H9 (cell line): ENCODE measurements around the gene TFDP1. TPM values are rescaled to one million over a fixed set of nuclear protein-coding genes. Genes with fewer than 3 reads are reported as not detected.

Source experiments
- DNase-seq: peaks from one replicate; pipeline ENCODE4 v3.0.0-alpha.2; 2017
- H2AFZ ChIP-seq: one replicate; pipeline ENCODE4 v1.6.1; 2013; ENCODE audit warnings: mild to moderate bottlenecking, low read length, control low read depth, moderate library complexity
- H2AK5ac ChIP-seq: 2 replicates; pipeline ENCODE4 v1.6.1; 2013; ENCODE audit warnings: low read length, control low read depth, mixed read lengths; ENCODE audit not compliant: insufficient read length
- H2BK120ac ChIP-seq: one replicate; pipeline ENCODE4 v1.6.1; 2013; ENCODE audit warnings: low read depth, mild to moderate bottlenecking, low read length, control low read depth, inconsistent platforms; ENCODE audit not compliant: poor library complexity, severe bottlenecking
- H2BK12ac ChIP-seq: 2 replicates; pipeline ENCODE4 v1.6.1; 2013; ENCODE audit warnings: low read length, control low read depth, mixed read lengths, low read depth; ENCODE audit not compliant: insufficient read length
- H2BK15ac ChIP-seq: 2 replicates; pipeline ENCODE4 v1.6.1; 2013; ENCODE audit warnings: low read depth, low read length, control low read depth
- H2BK20ac ChIP-seq: one replicate; pipeline ENCODE4 v1.6.1; 2013; ENCODE audit warnings: low read depth, mild to moderate bottlenecking, low read length, control low read depth, inconsistent platforms; ENCODE audit not compliant: poor library complexity, severe bottlenecking
- H2BK5ac ChIP-seq: 2 replicates; pipeline ENCODE4 v1.6.1; 2013; ENCODE audit warnings: low read length, control low read depth, mixed read lengths; ENCODE audit not compliant: insufficient read length
- H3K14ac ChIP-seq: 2 replicates; pipeline ENCODE4 v1.6.1; 2013; ENCODE audit warnings: low read length, control low read depth; ENCODE audit not compliant: insufficient read depth
- H3K18ac ChIP-seq: 2 replicates; pipeline ENCODE4 v1.6.1; 2013; ENCODE audit warnings: low read depth, mild to moderate bottlenecking, mixed read lengths, low read length, control low read depth; ENCODE audit not compliant: insufficient read length
- H3K23ac ChIP-seq: 2 replicates; pipeline ENCODE4 v1.6.1; 2013; ENCODE audit warnings: low read length, control low read depth, mixed read lengths, low read depth; ENCODE audit not compliant: insufficient read length
- H3K23me2 ChIP-seq: 2 replicates; pipeline ENCODE4 v1.6.1; 2013; ENCODE audit warnings: low read depth, mild to moderate bottlenecking, mixed read lengths, low read length, control low read depth; ENCODE audit not compliant: insufficient read length, poor library complexity, severe bottlenecking
- H3K27ac ChIP-seq: 2 replicates; pipeline ENCODE4 v1.5.1; 2013; ENCODE audit warnings: low read length, control low read depth, mixed read lengths, low read depth; ENCODE audit not compliant: insufficient read length
- H3K27me3 ChIP-seq: 2 replicates; pipeline ENCODE4 v1.6.1; 2013; ENCODE audit warnings: low read length, control low read depth, inconsistent platforms; ENCODE audit not compliant: insufficient read depth
- H3K4ac ChIP-seq: 2 replicates; pipeline ENCODE4 v1.6.1; 2013; ENCODE audit warnings: low read depth, mild to moderate bottlenecking, control low read depth, inconsistent platforms, low read length, moderate library complexity
- H3K4me1 ChIP-seq: 2 replicates; pipeline ENCODE4 v1.6.1; 2013; ENCODE audit warnings: low read length, control low read depth, inconsistent platforms; ENCODE audit not compliant: insufficient read depth
- H3K4me2 ChIP-seq: 2 replicates; pipeline ENCODE4 v1.6.1; 2013; ENCODE audit warnings: low read length, control low read depth, mixed read lengths; ENCODE audit not compliant: insufficient read length, insufficient read depth
- H3K56ac ChIP-seq: 2 replicates; pipeline ENCODE4 v1.6.1; 2013; ENCODE audit warnings: low read depth, mild to moderate bottlenecking, mixed read lengths, low read length, control low read depth; ENCODE audit not compliant: insufficient read length
- H3K79me1 ChIP-seq: 2 replicates; pipeline ENCODE4 v1.6.1; 2013; ENCODE audit warnings: low read depth, mild to moderate bottlenecking, moderate library complexity, low read length, control low read depth, inconsistent platforms; ENCODE audit not compliant: insufficient read depth, poor library complexity, severe bottlenecking
- H3K79me2 ChIP-seq: 2 replicates; pipeline ENCODE4 v1.6.1; 2013; ENCODE audit warnings: low read length, control low read depth, inconsistent platforms; ENCODE audit not compliant: insufficient read depth
- H3K9ac ChIP-seq: 2 replicates; pipeline ENCODE4 v1.6.1; 2013; ENCODE audit warnings: low read length, control low read depth, mixed read lengths; ENCODE audit not compliant: insufficient read length; ENCODE audit errors: extremely low read depth
- H3K9me3 ChIP-seq: one replicate; pipeline ENCODE4 v1.6.1; 2013; ENCODE audit warnings: low read depth, low read length, inconsistent platforms; ENCODE audit not compliant: control insufficient read depth
- H3T11ph ChIP-seq: one replicate; pipeline ENCODE4 v1.6.1; 2013; ENCODE audit warnings: mild to moderate bottlenecking, low read length, control low read depth, inconsistent platforms
- H4K20me1 ChIP-seq: one replicate; pipeline ENCODE4 v1.6.1; 2013; ENCODE audit not compliant: control insufficient read depth, insufficient read length, insufficient read depth
- H4K5ac ChIP-seq: 2 replicates; pipeline ENCODE4 v1.6.1; 2013; ENCODE audit warnings: low read depth, mild to moderate bottlenecking, mixed read lengths, low read length, control low read depth; ENCODE audit not compliant: insufficient read length
- H4K8ac ChIP-seq: replicated peaks from 2 replicates; pipeline ENCODE4 v1.6.1; 2013; ENCODE audit warnings: low read length, control low read depth, mixed read lengths, low read depth; ENCODE audit not compliant: insufficient read length
- H4K91ac ChIP-seq: 2 replicates; pipeline ENCODE4 v1.6.1; 2013; ENCODE audit warnings: low read depth, mild to moderate bottlenecking, moderate library complexity, mixed read lengths, low read length, control low read depth; ENCODE audit not compliant: insufficient read length
- H3K27ac Mint-ChIP-seq, 3 experiments: 2 replicates in 2 of 3; 3 replicates in 1 of 3; pipeline ENCODE4 v1.8.0; 2020 to 2021; ENCODE audit warnings: mixed read lengths in 3 of 3, mild to moderate bottlenecking in 1 of 3, moderate library complexity in 1 of 3
- H3K27me3 Mint-ChIP-seq: 2 replicates; pipeline ENCODE4 v1.8.0; 2021; ENCODE audit warnings: low read depth, mild to moderate bottlenecking, moderate library complexity, mixed read lengths
- H3K36me3 Mint-ChIP-seq, 3 experiments: 2 replicates in 2 of 3; 3 replicates in 1 of 3; pipeline ENCODE4 v1.8.0; 2020 to 2021; ENCODE audit warnings: low read depth in 3 of 3, mixed read lengths in 3 of 3; ENCODE audit not compliant: insufficient read depth in 1 of 3
- H3K4me1 Mint-ChIP-seq, 2 experiments: 2 replicates each; pipeline ENCODE4 v1.8.0; 2020; ENCODE audit warnings: mixed read lengths in 2 of 2
- H3K4me3 Mint-ChIP-seq, 2 experiments: 2 replicates in 1 of 2; 3 replicates in 1 of 2; pipeline ENCODE4 v1.8.0; 2020 to 2021; ENCODE audit warnings: mild to moderate bottlenecking in 2 of 2, mixed read lengths in 2 of 2, moderate library complexity in 1 of 2
- H3K9me3 Mint-ChIP-seq, 2 experiments: 2 replicates in 1 of 2; 3 replicates in 1 of 2; pipeline ENCODE4 v1.8.0; 2020; ENCODE audit warnings: mild to moderate bottlenecking in 2 of 2, mixed read lengths in 2 of 2, moderate library complexity in 1 of 2
- WGBS: extraction: QIAGEN DNeasy Blood & Tissue Kit; methylation state at CpG from one replicate; pipeline ENCODE4 v1.1.7; 2013; ENCODE audit warnings: missing lambda C conversion rate, low lambda C conversion rate, mixed read lengths; ENCODE audit not compliant: insufficient read length; ENCODE audit errors: extremely low coverage; 5-methylcytosine and 5-hydroxymethylcytosine counted together
- total RNA-seq: library from RNA; stranded (reverse); gene quantifications from 2 replicates; pipeline ENCODE4 v1.2.1, GENCODE V29; 2021
- TF ChIP-seq, protein P1 (sequence below): fragments of 200-600 bp; sonication (generic); conservative IDR thresholded peaks from 3 replicates; pipeline ENCODE4 v1.8.0; 2021; ENCODE audit warnings: antibody characterized with exemption, mild to moderate bottlenecking

TFDP1 gene
- total RNA-seq, 1 experiment from 2014 or later = 111 TPM

GRCh38 chr13:113657851-113658741 lies 73.5 kb downstream of the TFDP1 start, which contains the start of gene ATP4B:
Gene ATP4B, minus strand, starts transcription at chr13:113658198. Its CDS starts 54 bp downstream, at chr13:113658144.
- Histone ChIP-seq H3K4me2 (no peak within 1 kb of the TSS), H4K91ac (no peak within 1 kb of the TSS), H4K8ac (no peak within 1 kb of the TSS), H3K14ac (no peak within 1 kb of the TSS; the same call in 1 of the 2 replicates), H2BK5ac (no peak within 1 kb of the TSS), H2BK15ac (no peak within 1 kb of the TSS), H3K9me3 (no peaks in the 10 kb centered on the region), H4K20me1 (no peaks in the 10 kb centered on the region), H3T11ph (no peak within 1 kb of the TSS), H3K23me2 (no peaks in the 10 kb centered on the region), H3K4ac (no peak within 1 kb of the TSS), H3K23ac (no peak within 1 kb of the TSS), H3K79me1 (no peaks in the 10 kb centered on the region), H3K27ac (no peak within 1 kb of the TSS), H2AK5ac (no peak within 1 kb of the TSS), H2BK12ac (no peak within 1 kb of the TSS), H2BK20ac (no peak within 1 kb of the TSS), H3K18ac (no peak within 1 kb of the TSS), H3K79me2 (no peaks in the 10 kb centered on the region), H3K27me3 (no peaks in the 10 kb centered on the region), H3K9ac (no peak within 1 kb of the TSS), H3K56ac (no peak within 1 kb of the TSS), H4K5ac (no peak within 1 kb of the TSS), H2AFZ (no peak within 1 kb of the TSS), H2BK120ac (no peak within 1 kb of the TSS), H3K4me1 (no peaks in the 10 kb centered on the region)
- no peak within 1 kb of the TSS; a peak in 1 of 7 replicates for H3K27ac Mint-ChIP-seq
- TF ChIP-seq, protein P1, sequence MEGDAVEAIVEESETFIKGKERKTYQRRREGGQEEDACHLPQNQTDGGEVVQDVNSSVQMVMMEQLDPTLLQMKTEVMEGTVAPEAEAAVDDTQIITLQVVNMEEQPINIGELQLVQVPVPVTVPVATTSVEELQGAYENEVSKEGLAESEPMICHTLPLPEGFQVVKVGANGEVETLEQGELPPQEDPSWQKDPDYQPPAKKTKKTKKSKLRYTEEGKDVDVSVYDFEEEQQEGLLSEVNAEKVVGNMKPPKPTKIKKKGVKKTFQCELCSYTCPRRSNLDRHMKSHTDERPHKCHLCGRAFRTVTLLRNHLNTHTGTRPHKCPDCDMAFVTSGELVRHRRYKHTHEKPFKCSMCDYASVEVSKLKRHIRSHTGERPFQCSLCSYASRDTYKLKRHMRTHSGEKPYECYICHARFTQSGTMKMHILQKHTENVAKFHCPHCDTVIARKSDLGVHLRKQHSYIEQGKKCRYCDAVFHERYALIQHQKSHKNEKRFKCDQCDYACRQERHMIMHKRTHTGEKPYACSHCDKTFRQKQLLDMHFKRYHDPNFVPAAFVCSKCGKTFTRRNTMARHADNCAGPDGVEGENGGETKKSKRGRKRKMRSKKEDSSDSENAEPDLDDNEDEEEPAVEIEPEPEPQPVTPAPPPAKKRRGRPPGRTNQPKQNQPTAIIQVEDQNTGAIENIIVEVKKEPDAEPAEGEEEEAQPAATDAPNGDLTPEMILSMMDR = no peak
- no CpG with 5 or more reads among the region's 47 CpGs for WGBS
- H3K4me3 Mint-ChIP-seq = no peak within 1 kb of the TSS
- H3K36me3 Mint-ChIP-seq = peaks cover 0 to 5% (median 1%) of the 10 kb centered on the region in 3 experiments; a peak in 1 of 7 replicates
- peaks cover 4 to 11% of the 10 kb centered on the region in 2 experiments; a peak in 3 of 5 replicates for H3K9me3 Mint-ChIP-seq
- no peak for DNase-seq
- H3K4me1 Mint-ChIP-seq = peaks cover 2 to 3% of the 10 kb centered on the region in 2 experiments; a peak in 2 of 4 replicates
- peaks cover 3% of the 10 kb centered on the region for H3K27me3 Mint-ChIP-seq
